Right lobe of liver (tissue), 4 donors: ENCODE measurements around the gene WRNIP1.

ENCODE experiments used
- CTCF ChIP-seq, 4 donors: fragments of 200-600 bp in 3 of 4; fragments of 450-650 bp in 1 of 4; IDR thresholded peaks; one replicate each; pipeline versions ENCODE4 v1.5.1 to v1.8.0; 2016 to 2022; ENCODE audit warnings: antibody characterized with exemption in 4 of 4, mild to moderate bottlenecking in 2 of 4
- POLR2A ChIP-seq: fragments of 450-650 bp; IDR thresholded peaks from one replicate; pipeline ENCODE4 v1.6.1; 2017; ENCODE audit warnings: antibody characterized with exemption, mild to moderate bottlenecking
- donor health status: DM: no; HTN: no; CAD: no.
- donor health status: DM: no; HTN: no; CAD: no.
- donor health status: DM: no; HTN: yes; CAD: no.

- no peak for TF ChIP-seq POLR2A
- no peak for TF ChIP-seq CTCF (IDR thresholded peaks at IDR 0.05)
Measured at GRCh38 chr6:2734488-2735166, 30.6 kb upstream of the WRNIP1 start.
